GM23338 (cell line): Measurements from ENCODE around the gene PTRH1. TPM values are rescaled to one million over a fixed set of nuclear protein-coding genes. Genes with fewer than 3 reads are reported as not detected.

Experiments
- ATAC-seq: fragments of 200-7000 bp; cut with Tn5 transposase; 3 replicates; pipeline ENCODE4 v1.9.1; 2020
- DNase-seq: peaks from one replicate; pipeline ENCODE4 v3.0.0-alpha.2; 2015; ENCODE audit warnings: low spot score
- H2AFZ ChIP-seq: fragments of 200-600 bp; sonication (generic); 2 replicates; pipeline ENCODE4 v1.8.0; 2016; ENCODE audit warnings: antibody characterized with exemption, mild to moderate bottlenecking, moderate library complexity
- H3F3A ChIP-seq: fragments of 200-600 bp; sonication (generic); replicated peaks from 2 replicates; pipeline ENCODE4 v1.8.0; 2017; ENCODE audit warnings: antibody characterized with exemption, mixed run types, low read depth
- H3K27ac ChIP-seq: fragments of 200-600 bp; sonication (generic); 2 replicates; pipeline ENCODE4 v1.6.1; 2016; ENCODE audit warnings: low read depth
- H3K27me3 ChIP-seq: fragments of 200-600 bp; sonication (generic); 2 replicates; pipeline ENCODE4 v1.8.0; 2016; ENCODE audit warnings: mild to moderate bottlenecking, mixed run types, moderate library complexity; ENCODE audit not compliant: insufficient read depth
- H3K36me3 ChIP-seq: fragments of 200-600 bp; sonication (generic); 2 replicates; pipeline ENCODE4 v1.8.0; 2016; ENCODE audit warnings: mild to moderate bottlenecking; ENCODE audit not compliant: insufficient read depth
- H3K4me1 ChIP-seq: fragments of 200-600 bp; sonication (generic); 2 replicates; pipeline ENCODE4 v1.8.0; 2016; ENCODE audit warnings: mild to moderate bottlenecking, moderate library complexity; ENCODE audit not compliant: insufficient read depth
- H3K4me2 ChIP-seq: fragments of 200-600 bp; sonication (generic); 2 replicates; pipeline ENCODE4 v1.7.1; 2017; ENCODE audit warnings: mixed run types
- H3K4me3 ChIP-seq: fragments of 200-600 bp; sonication (generic); 2 replicates; pipeline ENCODE4 v1.6.1; 2016; ENCODE audit warnings: mixed run types
- H3K79me2 ChIP-seq: fragments of 200-600 bp; sonication (generic); replicated peaks from 2 replicates; pipeline ENCODE4 v1.8.0; 2017; ENCODE audit warnings: mild to moderate bottlenecking; ENCODE audit not compliant: insufficient read depth
- H3K9me2 ChIP-seq: fragments of 200-600 bp; sonication (generic); 2 replicates; pipeline ENCODE4 v1.8.0; 2017; ENCODE audit not compliant: insufficient read depth
- H4K20me1 ChIP-seq: fragments of 200-600 bp; sonication (generic); replicated peaks from 2 replicates; pipeline ENCODE4 v1.8.0; 2017; ENCODE audit warnings: mild to moderate bottlenecking; ENCODE audit not compliant: insufficient read depth
- H3K27ac Mint-ChIP-seq: 2 replicates; pipeline ENCODE4 v1.8.0; 2020; ENCODE audit warnings: inconsistent platforms, mild to moderate bottlenecking, moderate library complexity, mixed read lengths
- H3K27me3 Mint-ChIP-seq: 3 replicates; pipeline ENCODE4 v1.8.0; 2022; ENCODE audit warnings: low read depth, mild to moderate bottlenecking, moderate library complexity, mixed read lengths, inconsistent platforms; ENCODE audit not compliant: insufficient read depth, poor library complexity
- H3K36me3 Mint-ChIP-seq: 3 replicates; pipeline ENCODE4 v1.8.0; 2021; ENCODE audit warnings: low read depth, mild to moderate bottlenecking, inconsistent platforms, moderate library complexity, mixed read lengths
- H3K4me1 Mint-ChIP-seq: 3 replicates; pipeline ENCODE4 v1.8.0; 2020; ENCODE audit warnings: mild to moderate bottlenecking, inconsistent platforms, mixed read lengths
- H3K4me3 Mint-ChIP-seq: 3 replicates; pipeline ENCODE4 v1.8.0; 2021; ENCODE audit warnings: moderate library complexity, mild to moderate bottlenecking, inconsistent platforms, mixed read lengths
- H3K9me3 Mint-ChIP-seq: 3 replicates; pipeline ENCODE4 v1.8.0; 2020; ENCODE audit warnings: moderate library complexity, mild to moderate bottlenecking, inconsistent platforms, mixed read lengths
- CREB1 ChIP-seq: fragments of 250-450 bp; sonication (Bioruptor Pico); IDR thresholded peaks from 2 replicates; pipeline ENCODE4 v1.5.0; 2020; ENCODE audit warnings: low read depth, mild to moderate bottlenecking, moderate library complexity
- CTCF ChIP-seq, 2 experiments: fragments of 200-600 bp in 1 of 2; sonication (generic) in 1 of 2; conservative IDR thresholded peaks; 2 replicates each; pipeline versions ENCODE4 v1.5.1 to v1.6.1; 2016 to 2017; ENCODE audit warnings: antibody characterized with exemption in 2 of 2, low read depth in 2 of 2, mild to moderate bottlenecking in 2 of 2, moderate library complexity in 1 of 2
- EZH2 ChIP-seq: fragments of 200-600 bp; sonication (generic); IDR thresholded peaks from one replicate; pipeline ENCODE4 v1.8.0; 2017; ENCODE audit warnings: antibody characterized with exemption, mild to moderate bottlenecking, low read depth; ENCODE audit not compliant: unreplicated experiment
- EZH2phosphoT487 ChIP-seq: fragments of 200-600 bp; sonication (generic); IDR thresholded peaks from one replicate; pipeline ENCODE4 v1.8.1; 2018; ENCODE audit warnings: antibody characterized with exemption; ENCODE audit not compliant: unreplicated experiment
- JUNB ChIP-seq: IDR thresholded peaks from one replicate; pipeline ENCODE4 v1.6.1; 2016; ENCODE audit warnings: antibody characterized with exemption; ENCODE audit not compliant: unreplicated experiment
- NANOG ChIP-seq: IDR thresholded peaks from 2 replicates; pipeline ENCODE4 v1.6.1; 2016; ENCODE audit warnings: antibody characterized with exemption, borderline replicate concordance
- POLR2AphosphoS5 ChIP-seq: IDR thresholded peaks from 2 replicates; pipeline ENCODE4 v1.6.1; 2016; ENCODE audit warnings: antibody characterized with exemption, low read depth
- REST ChIP-seq: IDR thresholded peaks from one replicate; pipeline ENCODE4 v1.6.1; 2018; ENCODE audit warnings: antibody characterized with exemption; ENCODE audit not compliant: unreplicated experiment
- STAT1 ChIP-seq: IDR thresholded peaks from one replicate; pipeline ENCODE4 v1.6.1; 2016; ENCODE audit warnings: antibody characterized with exemption; ENCODE audit not compliant: unreplicated experiment
- ZNF114 ChIP-seq: fragments of 250-450 bp; sonication (Bioruptor Pico); IDR thresholded peaks from 2 replicates; pipeline ENCODE4 v1.5.0; 2020; ENCODE audit warnings: mild to moderate bottlenecking, moderate library complexity
- ZNF331 ChIP-seq: fragments of 250-450 bp; sonication (Bioruptor Pico); IDR thresholded peaks from 2 replicates; pipeline ENCODE4 v1.5.0; 2020; ENCODE audit warnings: low read depth, mild to moderate bottlenecking, moderate library complexity
- ZNF462 ChIP-seq: fragments of 250-450 bp; sonication (Bioruptor Pico); IDR thresholded peaks from 2 replicates; pipeline ENCODE4 v1.5.0; 2020; ENCODE audit warnings: mild to moderate bottlenecking, moderate library complexity
- polyA plus RNA-seq: library from polyadenylated mRNA; unstranded; fragments of >200 nt; fragmentation: Nextera tagmentation; extraction: Ambion mirVana; gene quantifications from 2 replicates; pipeline ENCODE4 v1.2.1, GENCODE V29; 2016
- total RNA-seq: library from RNA; depleted of rRNA; stranded (reverse); fragments of >200 nt; shearing (Covaris generic); gene quantifications from 2 replicates; pipeline ENCODE4 v1.2.3, GENCODE V29; 2014
- TF ChIP-seq, protein P1 (sequence below): IDR thresholded peaks from 2 replicates; pipeline ENCODE4 v1.6.1; 2016; ENCODE audit warnings: antibody characterized with exemption

PTRH1 gene
- total and polyA plus RNA-seq, 2 experiments from 2014 or later, result 15.1 to 18.6 TPM

DNA sequence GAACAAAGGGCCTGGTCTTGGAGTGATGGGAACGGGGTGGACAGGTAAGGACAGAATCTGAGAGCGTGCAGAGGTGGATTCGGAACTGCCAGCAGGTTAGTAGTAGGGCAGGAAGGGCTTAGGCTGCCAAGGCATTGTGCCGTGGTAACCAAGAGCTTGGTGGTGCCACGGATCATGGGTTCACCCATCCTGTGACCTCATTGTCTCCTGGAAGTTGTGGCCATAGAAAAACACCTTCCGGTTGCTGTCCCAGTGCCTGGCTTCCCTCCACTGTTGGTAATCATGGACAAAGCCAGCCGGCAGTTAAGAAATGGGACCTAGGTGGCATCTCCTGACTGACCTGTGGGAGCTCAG, 51.2 kb downstream of the PTRH1 start:
- H3K4me3 Mint-ChIP-seq, result no peak overlapping the region; the same call in 2 of the 3 replicates
- DNase-seq (no peak), ATAC-seq (no peak)
- no peak overlapping the region for H3K27ac Mint-ChIP-seq
- TF ChIP-seq STAT1, result no peak
- no peak for TF ChIP-seq ZNF114 (CRISPR knock-in tag)
- no peak for TF ChIP-seq JUNB
- TF ChIP-seq EZH2phosphoT487, result no peak
- TF ChIP-seq CREB1, result no peak
- no peak for TF ChIP-seq ZNF462 (CRISPR knock-in tag)
- TF ChIP-seq, protein P1, sequence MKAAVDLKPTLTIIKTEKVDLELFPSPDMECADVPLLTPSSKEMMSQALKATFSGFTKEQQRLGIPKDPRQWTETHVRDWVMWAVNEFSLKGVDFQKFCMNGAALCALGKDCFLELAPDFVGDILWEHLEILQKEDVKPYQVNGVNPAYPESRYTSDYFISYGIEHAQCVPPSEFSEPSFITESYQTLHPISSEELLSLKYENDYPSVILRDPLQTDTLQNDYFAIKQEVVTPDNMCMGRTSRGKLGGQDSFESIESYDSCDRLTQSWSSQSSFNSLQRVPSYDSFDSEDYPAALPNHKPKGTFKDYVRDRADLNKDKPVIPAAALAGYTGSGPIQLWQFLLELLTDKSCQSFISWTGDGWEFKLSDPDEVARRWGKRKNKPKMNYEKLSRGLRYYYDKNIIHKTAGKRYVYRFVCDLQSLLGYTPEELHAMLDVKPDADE, result no peak
- TF ChIP-seq ZNF331, result no peak
- no peak for TF ChIP-seq POLR2AphosphoS5
- no peak for TF ChIP-seq REST
- no peak for TF ChIP-seq CTCF (conservative IDR thresholded peaks at IDR 0.05; ENCODE audit: low read depth in 2 of 2)
- no peak for TF ChIP-seq EZH2
- no peak for TF ChIP-seq NANOG
- Histone ChIP-seq H3K4me1 (no peaks in the 10 kb centered on the region), H3K4me3 (no peak overlapping the region), H3K79me2 (no peaks in the 10 kb centered on the region), H3K36me3 (peaks cover 32% of the 10 kb centered on the region), H3K9me2 (no peaks in the 10 kb centered on the region), H2AFZ (no peak overlapping the region), H3K27ac (no peak overlapping the region), H3F3A (0 out of 2 replicates have a peak, but pooled peaks cover 5% of the 10 kb centered on the region), H3K4me2 (no peak overlapping the region), H3K27me3 (no peaks in the 10 kb centered on the region), H4K20me1 (no peaks in the 10 kb centered on the region; the same call in 1 of the 2 replicates)
- H3K9me3 Mint-ChIP-seq, result no peaks in the 10 kb centered on the region
- no peaks in the 10 kb centered on the region for H3K27me3 Mint-ChIP-seq
- no peaks in the 10 kb centered on the region; the same call in 2 of the 3 replicates for H3K4me1 Mint-ChIP-seq
- H3K36me3 Mint-ChIP-seq, result peaks cover 36% of the 10 kb centered on the region
